H9 (cell line): ENCODE measurements around the gene GABRE. TPM values are rescaled to one million over a fixed set of nuclear protein-coding genes. Genes with fewer than 3 reads are reported as not detected.

Experiments used
- DNase-seq: peaks from one replicate; pipeline ENCODE4 v3.0.0-alpha.2; 2017
- H2AFZ ChIP-seq: one replicate; pipeline ENCODE4 v1.6.1; 2013; ENCODE audit warnings: mild to moderate bottlenecking, low read length, control low read depth, moderate library complexity
- H2AK5ac ChIP-seq: 2 replicates; pipeline ENCODE4 v1.6.1; 2013; ENCODE audit warnings: low read length, control low read depth, mixed read lengths; ENCODE audit not compliant: insufficient read length
- H2BK120ac ChIP-seq: one replicate; pipeline ENCODE4 v1.6.1; 2013; ENCODE audit warnings: low read depth, mild to moderate bottlenecking, low read length, control low read depth, inconsistent platforms; ENCODE audit not compliant: poor library complexity, severe bottlenecking
- H2BK12ac ChIP-seq: 2 replicates; pipeline ENCODE4 v1.6.1; 2013; ENCODE audit warnings: low read length, control low read depth, mixed read lengths, low read depth; ENCODE audit not compliant: insufficient read length
- H2BK15ac ChIP-seq: 2 replicates; pipeline ENCODE4 v1.6.1; 2013; ENCODE audit warnings: low read depth, low read length, control low read depth
- H2BK20ac ChIP-seq: one replicate; pipeline ENCODE4 v1.6.1; 2013; ENCODE audit warnings: low read depth, mild to moderate bottlenecking, low read length, control low read depth, inconsistent platforms; ENCODE audit not compliant: poor library complexity, severe bottlenecking
- H2BK5ac ChIP-seq: 2 replicates; pipeline ENCODE4 v1.6.1; 2013; ENCODE audit warnings: low read length, control low read depth, mixed read lengths; ENCODE audit not compliant: insufficient read length
- H3K14ac ChIP-seq: 2 replicates; pipeline ENCODE4 v1.6.1; 2013; ENCODE audit warnings: low read length, control low read depth; ENCODE audit not compliant: insufficient read depth
- H3K18ac ChIP-seq: 2 replicates; pipeline ENCODE4 v1.6.1; 2013; ENCODE audit warnings: low read depth, mild to moderate bottlenecking, mixed read lengths, low read length, control low read depth; ENCODE audit not compliant: insufficient read length
- H3K23ac ChIP-seq: 2 replicates; pipeline ENCODE4 v1.6.1; 2013; ENCODE audit warnings: low read length, control low read depth, mixed read lengths, low read depth; ENCODE audit not compliant: insufficient read length
- H3K23me2 ChIP-seq: 2 replicates; pipeline ENCODE4 v1.6.1; 2013; ENCODE audit warnings: low read depth, mild to moderate bottlenecking, mixed read lengths, low read length, control low read depth; ENCODE audit not compliant: insufficient read length, poor library complexity, severe bottlenecking
- H3K27ac ChIP-seq: 2 replicates; pipeline ENCODE4 v1.5.1; 2013; ENCODE audit warnings: low read length, control low read depth, mixed read lengths, low read depth; ENCODE audit not compliant: insufficient read length
- H3K27me3 ChIP-seq: 2 replicates; pipeline ENCODE4 v1.6.1; 2013; ENCODE audit warnings: low read length, control low read depth, inconsistent platforms; ENCODE audit not compliant: insufficient read depth
- H3K4ac ChIP-seq: 2 replicates; pipeline ENCODE4 v1.6.1; 2013; ENCODE audit warnings: low read depth, mild to moderate bottlenecking, control low read depth, inconsistent platforms, low read length, moderate library complexity
- H3K4me1 ChIP-seq: 2 replicates; pipeline ENCODE4 v1.6.1; 2013; ENCODE audit warnings: low read length, control low read depth, inconsistent platforms; ENCODE audit not compliant: insufficient read depth
- H3K4me2 ChIP-seq: 2 replicates; pipeline ENCODE4 v1.6.1; 2013; ENCODE audit warnings: low read length, control low read depth, mixed read lengths; ENCODE audit not compliant: insufficient read length, insufficient read depth
- H3K56ac ChIP-seq: 2 replicates; pipeline ENCODE4 v1.6.1; 2013; ENCODE audit warnings: low read depth, mild to moderate bottlenecking, mixed read lengths, low read length, control low read depth; ENCODE audit not compliant: insufficient read length
- H3K79me1 ChIP-seq: 2 replicates; pipeline ENCODE4 v1.6.1; 2013; ENCODE audit warnings: low read depth, mild to moderate bottlenecking, moderate library complexity, low read length, control low read depth, inconsistent platforms; ENCODE audit not compliant: insufficient read depth, poor library complexity, severe bottlenecking
- H3K79me2 ChIP-seq: 2 replicates; pipeline ENCODE4 v1.6.1; 2013; ENCODE audit warnings: low read length, control low read depth, inconsistent platforms; ENCODE audit not compliant: insufficient read depth
- H3K9ac ChIP-seq: 2 replicates; pipeline ENCODE4 v1.6.1; 2013; ENCODE audit warnings: low read length, control low read depth, mixed read lengths; ENCODE audit not compliant: insufficient read length; ENCODE audit errors: extremely low read depth
- H3K9me3 ChIP-seq: one replicate; pipeline ENCODE4 v1.6.1; 2013; ENCODE audit warnings: low read depth, low read length, inconsistent platforms; ENCODE audit not compliant: control insufficient read depth
- H3T11ph ChIP-seq: one replicate; pipeline ENCODE4 v1.6.1; 2013; ENCODE audit warnings: mild to moderate bottlenecking, low read length, control low read depth, inconsistent platforms
- H4K20me1 ChIP-seq: one replicate; pipeline ENCODE4 v1.6.1; 2013; ENCODE audit not compliant: control insufficient read depth, insufficient read length, insufficient read depth
- H4K5ac ChIP-seq: 2 replicates; pipeline ENCODE4 v1.6.1; 2013; ENCODE audit warnings: low read depth, mild to moderate bottlenecking, mixed read lengths, low read length, control low read depth; ENCODE audit not compliant: insufficient read length
- H4K8ac ChIP-seq: replicated peaks from 2 replicates; pipeline ENCODE4 v1.6.1; 2013; ENCODE audit warnings: low read length, control low read depth, mixed read lengths, low read depth; ENCODE audit not compliant: insufficient read length
- H4K91ac ChIP-seq: 2 replicates; pipeline ENCODE4 v1.6.1; 2013; ENCODE audit warnings: low read depth, mild to moderate bottlenecking, moderate library complexity, mixed read lengths, low read length, control low read depth; ENCODE audit not compliant: insufficient read length
- H3K27ac Mint-ChIP-seq, 3 experiments: 2 replicates in 2 of 3; 3 replicates in 1 of 3; pipeline ENCODE4 v1.8.0; 2020 to 2021; ENCODE audit warnings: mixed read lengths in 3 of 3, mild to moderate bottlenecking in 1 of 3, moderate library complexity in 1 of 3
- H3K27me3 Mint-ChIP-seq: 2 replicates; pipeline ENCODE4 v1.8.0; 2021; ENCODE audit warnings: low read depth, mild to moderate bottlenecking, moderate library complexity, mixed read lengths
- H3K36me3 Mint-ChIP-seq, 3 experiments: 2 replicates in 2 of 3; 3 replicates in 1 of 3; pipeline ENCODE4 v1.8.0; 2020 to 2021; ENCODE audit warnings: low read depth in 3 of 3, mixed read lengths in 3 of 3; ENCODE audit not compliant: insufficient read depth in 1 of 3
- H3K4me1 Mint-ChIP-seq, 2 experiments: 2 replicates each; pipeline ENCODE4 v1.8.0; 2020; ENCODE audit warnings: mixed read lengths in 2 of 2
- H3K4me3 Mint-ChIP-seq, 2 experiments: 2 replicates in 1 of 2; 3 replicates in 1 of 2; pipeline ENCODE4 v1.8.0; 2020 to 2021; ENCODE audit warnings: mild to moderate bottlenecking in 2 of 2, mixed read lengths in 2 of 2, moderate library complexity in 1 of 2
- H3K9me3 Mint-ChIP-seq, 2 experiments: 2 replicates in 1 of 2; 3 replicates in 1 of 2; pipeline ENCODE4 v1.8.0; 2020; ENCODE audit warnings: mild to moderate bottlenecking in 2 of 2, mixed read lengths in 2 of 2, moderate library complexity in 1 of 2
- WGBS: extraction: QIAGEN DNeasy Blood & Tissue Kit; methylation state at CpG from one replicate; pipeline ENCODE4 v1.1.7; 2013; ENCODE audit warnings: missing lambda C conversion rate, low lambda C conversion rate, mixed read lengths; ENCODE audit not compliant: insufficient read length; ENCODE audit errors: extremely low coverage; 5-methylcytosine and 5-hydroxymethylcytosine counted together
- total RNA-seq: library from RNA; stranded (reverse); gene quantifications from 2 replicates; pipeline ENCODE4 v1.2.1, GENCODE V29; 2021
- TF ChIP-seq, protein P1 (sequence below): fragments of 200-600 bp; sonication (generic); conservative IDR thresholded peaks from 3 replicates; pipeline ENCODE4 v1.8.0; 2021; ENCODE audit warnings: antibody characterized with exemption, mild to moderate bottlenecking

GABRE gene
- total RNA-seq, 1 experiment from 2014 or later, result 1.8 TPM

DNA sequence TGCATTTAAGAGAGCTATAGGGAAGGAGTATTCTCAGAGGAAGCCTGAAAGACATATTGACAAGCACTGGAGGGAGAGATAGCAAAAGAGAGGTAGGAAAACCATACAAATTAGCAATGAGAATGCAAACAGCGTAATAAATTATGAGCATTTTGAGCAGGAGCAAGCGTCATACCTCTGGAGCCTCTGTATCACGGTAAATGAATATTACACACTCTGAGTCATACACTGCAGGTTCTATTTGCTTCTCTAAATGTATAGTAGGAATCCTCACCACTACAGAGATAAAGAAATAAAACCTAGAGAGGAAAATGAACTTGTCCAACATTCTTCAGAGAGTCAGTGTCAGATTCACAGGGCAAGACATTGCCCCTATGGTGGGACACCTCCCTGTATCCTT is 46.4 kb upstream of the GABRE start:
- Histone ChIP-seq H3K23me2 (no peaks in the 10 kb centered on the region), H3K27ac (no peak overlapping the region), H3K27me3 (no peaks in the 10 kb centered on the region), H3K9ac (no peak overlapping the region), H3T11ph (no peak overlapping the region), H3K4me1 (no peaks in the 10 kb centered on the region), H2BK120ac (no peak overlapping the region), H4K20me1 (no peaks in the 10 kb centered on the region), H2BK12ac (no peak overlapping the region), H3K9me3 (peaks cover 49% of the 10 kb centered on the region), H3K4me2 (no peak overlapping the region), H4K8ac (no peak overlapping the region), H2BK20ac (no peak overlapping the region), H3K18ac (no peak overlapping the region), H3K79me2 (no peaks in the 10 kb centered on the region), H2AK5ac (no peak overlapping the region), H4K91ac (no peak overlapping the region), H4K5ac (no peak overlapping the region), H3K79me1 (no peaks in the 10 kb centered on the region), H3K23ac (no peak overlapping the region), H3K56ac (no peak overlapping the region), H2BK5ac (no peak overlapping the region), H2AFZ (no peak overlapping the region), H2BK15ac (no peak overlapping the region), H3K4ac (no peak overlapping the region), H3K14ac (no peak overlapping the region)
- no CpG with 5 or more reads among the region's 3 CpGs for WGBS
- H3K27ac Mint-ChIP-seq, result no peak overlapping the region
- H3K27me3 Mint-ChIP-seq, result no peaks in the 10 kb centered on the region; the same call in 1 of the 2 replicates
- peaks cover 0 to 3% (median 0%) of the 10 kb centered on the region in 3 experiments; a peak in 2 of 7 replicates for H3K36me3 Mint-ChIP-seq
- TF ChIP-seq, protein P1, sequence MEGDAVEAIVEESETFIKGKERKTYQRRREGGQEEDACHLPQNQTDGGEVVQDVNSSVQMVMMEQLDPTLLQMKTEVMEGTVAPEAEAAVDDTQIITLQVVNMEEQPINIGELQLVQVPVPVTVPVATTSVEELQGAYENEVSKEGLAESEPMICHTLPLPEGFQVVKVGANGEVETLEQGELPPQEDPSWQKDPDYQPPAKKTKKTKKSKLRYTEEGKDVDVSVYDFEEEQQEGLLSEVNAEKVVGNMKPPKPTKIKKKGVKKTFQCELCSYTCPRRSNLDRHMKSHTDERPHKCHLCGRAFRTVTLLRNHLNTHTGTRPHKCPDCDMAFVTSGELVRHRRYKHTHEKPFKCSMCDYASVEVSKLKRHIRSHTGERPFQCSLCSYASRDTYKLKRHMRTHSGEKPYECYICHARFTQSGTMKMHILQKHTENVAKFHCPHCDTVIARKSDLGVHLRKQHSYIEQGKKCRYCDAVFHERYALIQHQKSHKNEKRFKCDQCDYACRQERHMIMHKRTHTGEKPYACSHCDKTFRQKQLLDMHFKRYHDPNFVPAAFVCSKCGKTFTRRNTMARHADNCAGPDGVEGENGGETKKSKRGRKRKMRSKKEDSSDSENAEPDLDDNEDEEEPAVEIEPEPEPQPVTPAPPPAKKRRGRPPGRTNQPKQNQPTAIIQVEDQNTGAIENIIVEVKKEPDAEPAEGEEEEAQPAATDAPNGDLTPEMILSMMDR, result no peak
- H3K4me1 Mint-ChIP-seq, result no peaks in the 10 kb centered on the region
- DNase-seq, result no peak
- peaks cover 35 to 42% of the 10 kb centered on the region in 2 experiments for H3K9me3 Mint-ChIP-seq
- H3K4me3 Mint-ChIP-seq, result no peak overlapping the region
